AG09319 (cell line): ENCODE measurements around the gene MTMR3.

Experiments
- DNase-seq: peaks from one replicate; pipeline ENCODE4 v3.0.0-alpha.2; 2010; ENCODE audit warnings: low read depth; ENCODE audit errors: extremely low read depth
- CTCF ChIP-seq: IDR thresholded peaks from 2 replicates; pipeline ENCODE4 v1.5.1; 2011; ENCODE audit warnings: low read depth, mild to moderate bottlenecking, inconsistent platforms, low read length, moderate library complexity

MTMR3 gene

GRCh38 chr22:29883775-29884097, 762 bp downstream of the MTMR3 start:
- no peak for TF ChIP-seq CTCF
- no peak for DNase-seq

GRCh38 chr22:29885610-29886009, 2.6 kb downstream of the MTMR3 start:
- DNase-seq = no peak

GRCh38 chr22:29886596-29886995, 3.6 kb downstream of the MTMR3 start:
- TF ChIP-seq CTCF = no peak
- no peak for DNase-seq

More at GRCh38 chr22:29885610-29886009, 2.6 kb downstream of the MTMR3 start:
- no peak for TF ChIP-seq CTCF

GRCh38 chr22:29887358-29887757, 4.4 kb downstream of the MTMR3 start:
- TF ChIP-seq CTCF = no peak
- DNase-seq = no peak

- no peak for TF ChIP-seq CTCF
- no peak for DNase-seq
These were observed 7.8 kb downstream of the MTMR3 start for GRCh38 chr22:29890760-29891159.

GRCh38 chr22:29892315-29893156, 9.6 kb downstream of the MTMR3 start:
- TF ChIP-seq CTCF = no peak

GRCh38 chr22:29901354-29901753, 18.4 kb downstream of the MTMR3 start:
- no peak for TF ChIP-seq CTCF
- DNase-seq = no peak

More at GRCh38 chr22:29892315-29893156, 9.6 kb downstream of the MTMR3 start:
- DNase-seq = no peak
